ENCODE data around the gene NSUN3. TPM values are rescaled to one million over a fixed set of nuclear protein-coding genes. Genes with fewer than 3 reads are reported as not detected.

Gene NSUN3
- total and polyA plus RNA-seq, 2 of the 4 experiments (the other 2 are of a cell fraction) = 4.9 to 6.8 TPM

DNA sequence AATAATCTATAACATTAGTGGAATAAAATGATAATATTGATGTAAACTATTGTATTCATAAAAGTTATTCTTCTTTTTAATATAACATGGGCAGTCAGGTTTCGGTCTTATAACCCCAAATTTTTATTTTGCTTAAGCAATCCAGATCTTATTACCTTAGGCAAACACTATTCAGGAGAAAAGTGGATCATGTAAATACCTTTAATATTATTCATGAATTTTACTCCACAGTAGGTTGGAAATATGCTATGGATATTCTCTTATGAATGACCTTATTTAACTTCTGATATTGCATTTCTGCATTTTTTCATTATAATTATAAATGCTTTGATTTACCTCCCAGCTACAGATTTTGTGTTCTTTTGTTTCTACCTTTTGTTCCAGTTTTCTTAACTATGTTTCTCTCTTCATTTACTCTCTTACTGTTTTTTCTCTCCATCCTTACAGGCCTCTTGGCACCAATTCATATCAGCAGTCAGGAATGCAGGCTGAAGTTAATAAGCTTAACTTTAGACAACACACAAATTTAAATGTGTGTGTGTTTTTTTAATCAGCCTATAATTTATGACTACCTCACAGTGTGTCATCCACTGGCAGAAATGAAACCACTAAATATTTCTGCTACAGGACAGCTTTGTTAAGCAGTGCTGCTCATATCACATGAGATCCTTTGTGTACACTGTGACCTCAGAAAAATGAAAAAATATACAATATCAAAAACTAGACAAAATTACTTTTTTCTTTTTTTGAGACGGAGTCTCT is 111.0 kb downstream of the NSUN3 start:
- no peak overlapping the region for H3K27ac ChIP-seq (ENCODE audit: insufficient read depth, low read length)
- no peaks in the 10 kb centered on the region for H3K36me3 ChIP-seq (ENCODE audit: control insufficient read depth, insufficient read depth, low read length)
- no peak overlapping the region for H2BK20ac ChIP-seq (ENCODE audit: low read depth, low read length)
- WGBS, 2 experiments (ENCODE audit: extremely low coverage in 2 of 2, insufficient read length in 1 of 2) = no CpG with 5 or more reads among the region's 2 CpGs
- no peaks in the 10 kb centered on the region for H3K9me3 ChIP-seq (ENCODE audit: control insufficient read depth, insufficient read depth, low read length)
- no peak overlapping the region for H3K4ac ChIP-seq (ENCODE audit: low read depth, low read length)
- DNase-seq = peak; percentile 0
- no peaks in the 10 kb centered on the region for H4K20me1 ChIP-seq (ENCODE audit: insufficient read depth, low read length)
- intact Hi-C loops (cut with micrococcal nuclease) (no loop called here), dilution Hi-C loops (cut with HindIII; ENCODE audit: low sequenced_read_pairs, unreplicated experiment) (no loop called here), in situ Hi-C loops (cut with MboI; ENCODE audit: low sequenced_read_pairs) (no loop called here)
- H3K56ac ChIP-seq (ENCODE audit: extremely low read depth, insufficient read depth, low read length) = no peak overlapping the region
- H2BK15ac ChIP-seq (ENCODE audit: low read depth, low read length) = no peak overlapping the region
- no peak overlapping the region for H2AFZ ChIP-seq (replicated peaks; ENCODE audit: low read length, poor library complexity)
- no peak for ATAC-seq (ENCODE audit: low read depth)
- H3K9ac ChIP-seq (ENCODE audit: low read depth, low read length) = no peak overlapping the region
- no peak overlapping the region for H4K91ac ChIP-seq (ENCODE audit: insufficient read depth, low read depth, low read length)
- no peaks in the 10 kb centered on the region for H3K9me1 ChIP-seq (ENCODE audit: insufficient read depth, low read length)
- H3K18ac ChIP-seq (ENCODE audit: low read depth, low read length) = no peak overlapping the region
- H3K4me1 ChIP-seq (ENCODE audit: control insufficient read depth, insufficient read depth, low read length) = no peaks in the 10 kb centered on the region
- ChIA-PET POLR2A (ENCODE audit: unreplicated experiment) (no interaction called here), CTCF (no interaction called here)
- no peak overlapping the region for H3K4me2 ChIP-seq (ENCODE audit: low read depth, low read length)
- no peak overlapping the region for H3K23ac ChIP-seq (ENCODE audit: low read depth, low read length)
- no peak overlapping the region for H2BK120ac ChIP-seq (ENCODE audit: low read depth, low read length)
- no peak for TF ChIP-seq RCOR1 (IDR thresholded peaks at IDR 0.05; ENCODE audit: insufficient replicate concordance, low read length)
- TF ChIP-seq CHD1 (IDR thresholded peaks at IDR 0.05; ENCODE audit: low read depth, low read length) = no peak
- no peak for TF ChIP-seq MXI1 (IDR thresholded peaks at IDR 0.05; ENCODE audit: borderline replicate concordance, low read depth, low read length)
- TF ChIP-seq FOS (IDR thresholded peaks at IDR 0.05; ENCODE audit: low read depth, low read length) = no peak
- TF ChIP-seq POLR2A (IDR thresholded peaks at IDR 0.05; ENCODE audit: low read depth, low read length) = no peak
- no peak for TF ChIP-seq BHLHE40 (IDR thresholded peaks at IDR 0.05; ENCODE audit: low read depth, low read length)
- TF ChIP-seq, protein P1, sequence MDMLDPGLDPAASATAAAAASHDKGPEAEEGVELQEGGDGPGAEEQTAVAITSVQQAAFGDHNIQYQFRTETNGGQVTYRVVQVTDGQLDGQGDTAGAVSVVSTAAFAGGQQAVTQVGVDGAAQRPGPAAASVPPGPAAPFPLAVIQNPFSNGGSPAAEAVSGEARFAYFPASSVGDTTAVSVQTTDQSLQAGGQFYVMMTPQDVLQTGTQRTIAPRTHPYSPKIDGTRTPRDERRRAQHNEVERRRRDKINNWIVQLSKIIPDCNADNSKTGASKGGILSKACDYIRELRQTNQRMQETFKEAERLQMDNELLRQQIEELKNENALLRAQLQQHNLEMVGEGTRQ (IDR thresholded peaks at IDR 0.05; ENCODE audit: low read depth, low read length) = no peak
- TF ChIP-seq SMC3 (IDR thresholded peaks at IDR 0.05; ENCODE audit: low read depth, low read length) = no peak
- TF ChIP-seq, protein P2, sequence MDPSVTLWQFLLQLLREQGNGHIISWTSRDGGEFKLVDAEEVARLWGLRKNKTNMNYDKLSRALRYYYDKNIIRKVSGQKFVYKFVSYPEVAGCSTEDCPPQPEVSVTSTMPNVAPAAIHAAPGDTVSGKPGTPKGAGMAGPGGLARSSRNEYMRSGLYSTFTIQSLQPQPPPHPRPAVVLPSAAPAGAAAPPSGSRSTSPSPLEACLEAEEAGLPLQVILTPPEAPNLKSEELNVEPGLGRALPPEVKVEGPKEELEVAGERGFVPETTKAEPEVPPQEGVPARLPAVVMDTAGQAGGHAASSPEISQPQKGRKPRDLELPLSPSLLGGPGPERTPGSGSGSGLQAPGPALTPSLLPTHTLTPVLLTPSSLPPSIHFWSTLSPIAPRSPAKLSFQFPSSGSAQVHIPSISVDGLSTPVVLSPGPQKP (IDR thresholded peaks at IDR 0.05; ENCODE audit: borderline replicate concordance, low read depth, low read length) = no peak
- TF ChIP-seq CEBPB (IDR thresholded peaks at IDR 0.05; ENCODE audit: low read depth, low read length) = no peak
- no peak for TF ChIP-seq NFE2L2 (IDR thresholded peaks at IDR 0.05; ENCODE audit: low read depth, low read length)
- no peak for TF ChIP-seq RAD21 (IDR thresholded peaks at IDR 0.05; ENCODE audit: low read length)
- TF ChIP-seq, protein P3, sequence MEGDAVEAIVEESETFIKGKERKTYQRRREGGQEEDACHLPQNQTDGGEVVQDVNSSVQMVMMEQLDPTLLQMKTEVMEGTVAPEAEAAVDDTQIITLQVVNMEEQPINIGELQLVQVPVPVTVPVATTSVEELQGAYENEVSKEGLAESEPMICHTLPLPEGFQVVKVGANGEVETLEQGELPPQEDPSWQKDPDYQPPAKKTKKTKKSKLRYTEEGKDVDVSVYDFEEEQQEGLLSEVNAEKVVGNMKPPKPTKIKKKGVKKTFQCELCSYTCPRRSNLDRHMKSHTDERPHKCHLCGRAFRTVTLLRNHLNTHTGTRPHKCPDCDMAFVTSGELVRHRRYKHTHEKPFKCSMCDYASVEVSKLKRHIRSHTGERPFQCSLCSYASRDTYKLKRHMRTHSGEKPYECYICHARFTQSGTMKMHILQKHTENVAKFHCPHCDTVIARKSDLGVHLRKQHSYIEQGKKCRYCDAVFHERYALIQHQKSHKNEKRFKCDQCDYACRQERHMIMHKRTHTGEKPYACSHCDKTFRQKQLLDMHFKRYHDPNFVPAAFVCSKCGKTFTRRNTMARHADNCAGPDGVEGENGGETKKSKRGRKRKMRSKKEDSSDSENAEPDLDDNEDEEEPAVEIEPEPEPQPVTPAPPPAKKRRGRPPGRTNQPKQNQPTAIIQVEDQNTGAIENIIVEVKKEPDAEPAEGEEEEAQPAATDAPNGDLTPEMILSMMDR (conservative IDR thresholded peaks at IDR 0.05; ENCODE audit: low read depth, low read length) = no peak
- no peak for TF ChIP-seq MAZ (IDR thresholded peaks at IDR 0.05; ENCODE audit: borderline replicate concordance, low read depth, low read length)
- TF ChIP-seq MAFK (IDR thresholded peaks at IDR 0.05; ENCODE audit: low read depth, low read length) = no peak
- TF ChIP-seq RFX5 (IDR thresholded peaks at IDR 0.05; ENCODE audit: low read depth, low read length) = no peak
- H3K4me3 ChIP-seq (ENCODE audit: insufficient read depth, low read depth, low read length) = no peak overlapping the region
- H3K14ac ChIP-seq (replicated peaks; ENCODE audit: low read depth, low read length) = no peak overlapping the region
- H4K8ac ChIP-seq (ENCODE audit: low read depth in 2 of 2, low read length in 2 of 2) = no peak overlapping the region
- H3K79me1 ChIP-seq (ENCODE audit: low read depth in 1 of 2, low read length in 2 of 2) = no peaks in the 10 kb centered on the region
- no peak overlapping the region for H2AK5ac ChIP-seq (ENCODE audit: low read depth, low read length)
- no peaks in the 10 kb centered on the region for H3K27me3 ChIP-seq (ENCODE audit: control insufficient read depth, insufficient read depth, low read length)
- no TSS peak for BruUV-seq (replicated peaks)
- H2BK5ac ChIP-seq (ENCODE audit: low read depth, low read length, poor library complexity, severe bottlenecking) = no peak overlapping the region
- no peak overlapping the region for H2AK9ac ChIP-seq (replicated peaks; ENCODE audit: low read depth, low read length, poor library complexity)
- no peak overlapping the region for H4K5ac ChIP-seq (ENCODE audit: low read depth, low read length)
